HEK293 (cell line): ENCODE data around the gene RAB3C.

Experiments
- BCL11B ChIP-seq: fragments of 450-650 bp; formaldehyde crosslinking; IDR thresholded peaks from 2 replicates; pipeline ENCODE4 v1.5.1; 2016; ENCODE audit warnings: low read depth, missing biosample characterization, missing genetic modification characterization
- CTCF ChIP-seq: fragments of 450-650 bp; formaldehyde crosslinking; IDR thresholded peaks from 2 replicates; pipeline ENCODE4 v1.5.1; 2016; ENCODE audit warnings: missing biosample characterization, missing genetic modification characterization
- PRDM1 ChIP-seq: fragments of 450-650 bp; formaldehyde crosslinking; IDR thresholded peaks from 2 replicates; pipeline ENCODE4; 2016; ENCODE audit warnings: missing biosample characterization, missing genetic modification characterization
- SALL2 ChIP-seq: fragments of 450-650 bp; formaldehyde crosslinking; IDR thresholded peaks from 2 replicates; pipeline ENCODE4 v1.5.0; 2017; ENCODE audit warnings: missing biosample characterization, mild to moderate bottlenecking, missing genetic modification characterization, borderline replicate concordance
- ZNF433 ChIP-seq: fragments of 450-650 bp; formaldehyde crosslinking; IDR thresholded peaks from 2 replicates; pipeline ENCODE4 v1.5.1; 2016; ENCODE audit warnings: missing biosample characterization, missing genetic modification characterization, low read depth
- ZNF776 ChIP-seq: fragments of 450-650 bp; formaldehyde crosslinking; IDR thresholded peaks from 2 replicates; pipeline ENCODE4 v1.5.0; 2017; ENCODE audit warnings: missing biosample characterization, missing genetic modification characterization, borderline replicate concordance

GRCh38 chr5:58672521-58672920, 89.6 kb downstream of the RAB3C start:
- no peak for TF ChIP-seq SALL2 (tag by site-specific recombination)
- TF ChIP-seq PRDM1, result no peak
- TF ChIP-seq ZNF776 (tag by site-specific recombination), result no peak
- no peak for TF ChIP-seq BCL11B (tag by site-specific recombination)
- TF ChIP-seq ZNF433, result no peak
- no peak for TF ChIP-seq CTCF (tag by site-specific recombination)
